ENCODE data around the gene BST1. TPM values are rescaled to one million over a fixed set of nuclear protein-coding genes. Genes with fewer than 3 reads are reported as not detected.

The BST1 gene
- polyA plus RNA-seq, 1 of the 3 experiments (the other 2 are of a cell fraction), result 7.3 TPM

DNA sequence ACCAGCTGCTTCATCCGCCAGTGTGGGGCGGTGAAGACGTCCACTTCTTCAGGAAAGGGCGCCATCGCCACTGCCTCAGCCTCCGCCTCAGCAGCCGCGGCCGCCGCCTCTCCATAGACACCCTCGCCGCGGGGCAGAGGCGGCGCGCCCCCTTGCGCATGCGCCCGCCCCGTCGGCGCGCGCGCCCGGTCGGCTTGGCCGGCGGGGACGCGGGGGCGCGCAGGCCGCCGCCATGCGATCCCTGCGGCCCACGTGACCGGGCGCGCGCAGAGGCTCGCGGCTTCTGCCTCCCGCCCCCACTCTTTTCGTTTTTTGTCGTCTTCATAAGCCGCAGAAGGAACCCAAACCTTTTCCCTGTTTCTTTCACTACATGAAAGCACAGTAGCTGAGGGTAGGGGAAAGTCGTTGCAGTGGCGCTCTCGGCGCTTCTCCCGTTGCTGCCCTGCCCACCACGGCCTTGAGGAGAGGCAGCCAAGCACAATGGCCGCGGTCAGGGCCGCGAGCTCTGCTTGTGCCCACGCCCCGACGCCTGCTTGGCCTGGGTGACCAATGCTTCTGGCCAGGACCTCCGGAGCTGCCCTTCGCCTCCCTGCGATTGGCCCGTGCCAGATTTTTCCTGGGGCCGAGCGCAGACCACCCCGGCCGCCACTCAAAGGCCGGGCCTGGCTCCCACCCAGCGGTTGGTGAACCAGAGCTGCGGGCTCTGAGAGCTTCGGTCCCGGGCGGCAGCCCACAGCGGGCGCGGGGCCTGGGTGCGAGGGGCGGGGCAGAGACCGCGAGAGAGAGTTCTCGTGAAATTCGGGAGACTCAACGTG is 47.4 kb upstream of the BST1 start, which contains the start of gene FBXL5 (continued):
- TF ChIP-seq, protein P1, sequence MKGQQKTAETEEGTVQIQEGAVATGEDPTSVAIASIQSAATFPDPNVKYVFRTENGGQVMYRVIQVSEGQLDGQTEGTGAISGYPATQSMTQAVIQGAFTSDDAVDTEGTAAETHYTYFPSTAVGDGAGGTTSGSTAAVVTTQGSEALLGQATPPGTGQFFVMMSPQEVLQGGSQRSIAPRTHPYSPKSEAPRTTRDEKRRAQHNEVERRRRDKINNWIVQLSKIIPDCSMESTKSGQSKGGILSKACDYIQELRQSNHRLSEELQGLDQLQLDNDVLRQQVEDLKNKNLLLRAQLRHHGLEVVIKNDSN (IDR thresholded peaks at IDR 0.05; ENCODE audit: borderline replicate concordance, low read depth), result peak; percentile 92
- no peak for TF ChIP-seq MXI1 (IDR thresholded peaks at IDR 0.05; ENCODE audit: low read depth, low read length)
- TF ChIP-seq FOXM1 (IDR thresholded peaks at IDR 0.05; ENCODE audit: low read depth), result no peak
- TF ChIP-seq SIN3A (IDR thresholded peaks at IDR 0.05; ENCODE audit: borderline replicate concordance, low read depth, low read length), result 0 out of 2 replicates have a peak, but pooled peaks have one; percentile 14
- TF ChIP-seq, protein P2, sequence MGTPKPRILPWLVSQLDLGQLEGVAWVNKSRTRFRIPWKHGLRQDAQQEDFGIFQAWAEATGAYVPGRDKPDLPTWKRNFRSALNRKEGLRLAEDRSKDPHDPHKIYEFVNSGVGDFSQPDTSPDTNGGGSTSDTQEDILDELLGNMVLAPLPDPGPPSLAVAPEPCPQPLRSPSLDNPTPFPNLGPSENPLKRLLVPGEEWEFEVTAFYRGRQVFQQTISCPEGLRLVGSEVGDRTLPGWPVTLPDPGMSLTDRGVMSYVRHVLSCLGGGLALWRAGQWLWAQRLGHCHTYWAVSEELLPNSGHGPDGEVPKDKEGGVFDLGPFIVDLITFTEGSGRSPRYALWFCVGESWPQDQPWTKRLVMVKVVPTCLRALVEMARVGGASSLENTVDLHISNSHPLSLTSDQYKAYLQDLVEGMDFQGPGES (IDR thresholded peaks at IDR 0.05; ENCODE audit: low read depth, low read length), result no peak
- no peak for TF ChIP-seq RFX5 (IDR thresholded peaks at IDR 0.05; ENCODE audit: low read length)
- TF ChIP-seq RXRA (IDR thresholded peaks at IDR 0.05; ENCODE audit: borderline replicate concordance, low read depth), result no peak
- TF ChIP-seq SMC3 (IDR thresholded peaks at IDR 0.05; ENCODE audit: low read depth, low read length), result no peak
- TF ChIP-seq, protein P3, sequence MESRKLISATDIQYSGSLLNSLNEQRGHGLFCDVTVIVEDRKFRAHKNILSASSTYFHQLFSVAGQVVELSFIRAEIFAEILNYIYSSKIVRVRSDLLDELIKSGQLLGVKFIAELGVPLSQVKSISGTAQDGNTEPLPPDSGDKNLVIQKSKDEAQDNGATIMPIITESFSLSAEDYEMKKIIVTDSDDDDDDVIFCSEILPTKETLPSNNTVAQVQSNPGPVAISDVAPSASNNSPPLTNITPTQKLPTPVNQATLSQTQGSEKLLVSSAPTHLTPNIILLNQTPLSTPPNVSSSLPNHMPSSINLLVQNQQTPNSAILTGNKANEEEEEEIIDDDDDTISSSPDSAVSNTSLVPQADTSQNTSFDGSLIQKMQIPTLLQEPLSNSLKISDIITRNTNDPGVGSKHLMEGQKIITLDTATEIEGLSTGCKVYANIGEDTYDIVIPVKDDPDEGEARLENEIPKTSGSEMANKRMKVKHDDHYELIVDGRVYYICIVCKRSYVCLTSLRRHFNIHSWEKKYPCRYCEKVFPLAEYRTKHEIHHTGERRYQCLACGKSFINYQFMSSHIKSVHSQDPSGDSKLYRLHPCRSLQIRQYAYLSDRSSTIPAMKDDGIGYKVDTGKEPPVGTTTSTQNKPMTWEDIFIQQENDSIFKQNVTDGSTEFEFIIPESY (IDR thresholded peaks at IDR 0.05; ENCODE audit: borderline replicate concordance, low read depth), result no peak
- TF ChIP-seq NRF1 (IDR thresholded peaks at IDR 0.05; ENCODE audit: low read depth, low read length), result peak; percentile 88
- TF ChIP-seq, protein P4, sequence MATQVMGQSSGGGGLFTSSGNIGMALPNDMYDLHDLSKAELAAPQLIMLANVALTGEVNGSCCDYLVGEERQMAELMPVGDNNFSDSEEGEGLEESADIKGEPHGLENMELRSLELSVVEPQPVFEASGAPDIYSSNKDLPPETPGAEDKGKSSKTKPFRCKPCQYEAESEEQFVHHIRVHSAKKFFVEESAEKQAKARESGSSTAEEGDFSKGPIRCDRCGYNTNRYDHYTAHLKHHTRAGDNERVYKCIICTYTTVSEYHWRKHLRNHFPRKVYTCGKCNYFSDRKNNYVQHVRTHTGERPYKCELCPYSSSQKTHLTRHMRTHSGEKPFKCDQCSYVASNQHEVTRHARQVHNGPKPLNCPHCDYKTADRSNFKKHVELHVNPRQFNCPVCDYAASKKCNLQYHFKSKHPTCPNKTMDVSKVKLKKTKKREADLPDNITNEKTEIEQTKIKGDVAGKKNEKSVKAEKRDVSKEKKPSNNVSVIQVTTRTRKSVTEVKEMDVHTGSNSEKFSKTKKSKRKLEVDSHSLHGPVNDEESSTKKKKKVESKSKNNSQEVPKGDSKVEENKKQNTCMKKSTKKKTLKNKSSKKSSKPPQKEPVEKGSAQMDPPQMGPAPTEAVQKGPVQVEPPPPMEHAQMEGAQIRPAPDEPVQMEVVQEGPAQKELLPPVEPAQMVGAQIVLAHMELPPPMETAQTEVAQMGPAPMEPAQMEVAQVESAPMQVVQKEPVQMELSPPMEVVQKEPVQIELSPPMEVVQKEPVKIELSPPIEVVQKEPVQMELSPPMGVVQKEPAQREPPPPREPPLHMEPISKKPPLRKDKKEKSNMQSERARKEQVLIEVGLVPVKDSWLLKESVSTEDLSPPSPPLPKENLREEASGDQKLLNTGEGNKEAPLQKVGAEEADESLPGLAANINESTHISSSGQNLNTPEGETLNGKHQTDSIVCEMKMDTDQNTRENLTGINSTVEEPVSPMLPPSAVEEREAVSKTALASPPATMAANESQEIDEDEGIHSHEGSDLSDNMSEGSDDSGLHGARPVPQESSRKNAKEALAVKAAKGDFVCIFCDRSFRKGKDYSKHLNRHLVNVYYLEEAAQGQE (IDR thresholded peaks at IDR 0.05; ENCODE audit: low read depth, low read length), result no peak
- no peak for TF ChIP-seq FOXJ3 (CRISPR knock-in tag; IDR thresholded peaks at IDR 0.05)
- no peak for TF ChIP-seq GATA2 (CRISPR knock-in tag; IDR thresholded peaks at IDR 0.05)
- no peak for TF ChIP-seq RAD21 (IDR thresholded peaks at IDR 0.05; ENCODE audit: low read length)

Measured in SK-N-SH (cell line).